Limb (tissue), 2 donors: ENCODE data around the gene TCF4.

Experiments used
- DNase-seq, 2 donors: peaks; one replicate each; pipeline ENCODE4 v3.0.0-alpha.2; 2016; ENCODE audit errors: extremely low spot score in 2 of 2

Gene TCF4

DNA sequence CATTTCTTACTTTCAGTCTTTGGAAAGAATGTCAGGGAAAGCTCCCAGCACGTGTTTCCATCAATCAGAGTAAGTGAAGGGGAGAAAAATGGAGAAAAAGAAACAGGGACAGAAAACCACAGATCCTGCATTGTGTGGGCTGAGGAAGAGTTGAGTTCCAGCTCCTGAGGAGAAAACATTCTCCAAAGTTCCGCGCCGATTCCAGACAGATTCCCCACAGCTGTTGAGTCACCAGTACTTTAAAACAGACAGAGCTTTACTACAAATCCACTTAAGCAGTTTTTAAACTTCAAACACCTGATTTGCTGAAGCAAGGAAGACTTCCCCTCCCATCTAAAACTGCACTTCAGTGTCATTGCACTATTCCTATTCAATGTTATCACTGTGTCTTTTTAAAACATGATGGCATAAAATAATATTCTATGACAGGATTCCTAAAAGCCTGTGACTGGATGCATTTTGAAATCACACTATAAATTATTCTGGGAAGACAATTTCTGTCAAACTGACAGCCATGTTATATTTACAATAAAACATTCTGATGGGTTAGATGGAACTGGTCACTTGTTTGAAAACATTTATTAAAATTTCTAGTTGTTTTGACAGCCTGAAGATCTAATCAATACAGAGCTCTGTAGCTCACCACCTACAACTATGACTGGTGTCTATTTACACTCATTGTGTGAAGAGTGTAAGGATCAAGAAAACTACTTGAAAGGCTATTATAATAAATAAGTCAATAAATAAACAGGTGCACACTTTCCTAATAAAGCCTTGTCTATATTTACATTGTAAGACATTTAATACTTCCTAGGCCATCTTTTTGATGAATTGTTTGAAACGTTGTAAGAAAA lies 40.9 kb downstream of the TCF4 start:
- peak; percentile 43 to 79 for DNase-seq

DNA sequence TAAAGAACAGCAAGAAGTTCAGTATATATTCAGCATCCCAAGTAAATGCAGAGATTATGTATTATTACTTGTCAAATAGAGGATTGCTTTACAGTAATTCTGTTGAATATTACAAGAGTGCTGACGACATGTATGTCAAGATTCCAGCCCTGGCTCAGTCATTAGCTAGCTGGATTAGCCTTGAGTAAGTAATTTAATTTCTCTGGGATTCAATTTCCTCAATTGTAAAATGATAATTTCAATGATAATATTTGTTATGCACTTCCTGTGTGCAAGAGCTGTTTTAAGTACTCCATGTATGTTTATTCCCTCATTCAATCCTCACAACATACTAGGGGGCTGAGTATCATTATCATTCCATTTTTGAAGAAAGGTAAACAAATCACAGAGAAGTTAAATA lies 44.0 kb downstream of the TCF4 start:
- no peak for DNase-seq

DNA sequence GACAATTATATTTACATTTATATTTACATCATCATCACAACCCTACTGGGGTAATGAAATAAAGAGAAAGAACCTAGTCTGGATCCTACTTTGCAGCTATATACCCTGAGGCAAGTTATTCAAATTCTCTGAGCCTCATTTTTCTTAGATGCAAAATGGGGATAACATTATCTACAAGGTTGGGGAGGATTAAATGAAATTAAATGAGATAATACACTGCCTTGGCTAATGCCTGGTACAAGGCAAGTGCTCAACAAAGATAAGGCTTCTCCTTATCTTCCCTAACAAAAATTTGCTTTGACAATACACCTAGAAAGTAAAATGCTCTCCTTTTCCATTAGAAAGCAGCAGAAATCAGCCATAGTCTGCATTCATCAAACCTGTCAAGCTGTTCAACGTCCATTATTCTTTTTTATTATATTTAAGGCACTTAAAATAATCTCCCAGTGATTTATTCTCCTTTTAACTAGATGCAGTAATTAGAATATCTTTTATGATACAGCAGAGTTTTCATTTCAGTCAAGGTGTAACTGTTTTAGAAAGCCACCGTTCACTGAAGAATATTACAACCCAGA lies 44.8 kb downstream of the TCF4 start:
- no peak for DNase-seq

DNA sequence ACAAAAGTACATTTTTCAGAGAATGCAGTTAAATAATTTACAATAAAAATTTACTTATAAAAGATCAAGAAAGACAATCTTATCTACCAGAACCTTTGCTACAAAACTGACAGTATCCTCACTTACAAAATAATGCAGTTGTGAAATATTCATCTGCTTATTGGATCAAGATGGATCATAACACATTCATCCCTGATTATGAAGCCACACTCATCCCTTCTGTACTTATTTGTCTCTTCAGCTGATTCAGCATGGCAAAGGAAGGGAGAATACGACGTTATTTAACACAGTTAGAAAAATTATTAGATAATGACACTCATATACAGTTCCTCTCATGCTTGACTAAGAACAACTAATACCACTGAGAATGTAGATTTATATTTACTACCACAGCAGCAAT lies 46.4 kb downstream of the TCF4 start:
- no peak for DNase-seq

DNA sequence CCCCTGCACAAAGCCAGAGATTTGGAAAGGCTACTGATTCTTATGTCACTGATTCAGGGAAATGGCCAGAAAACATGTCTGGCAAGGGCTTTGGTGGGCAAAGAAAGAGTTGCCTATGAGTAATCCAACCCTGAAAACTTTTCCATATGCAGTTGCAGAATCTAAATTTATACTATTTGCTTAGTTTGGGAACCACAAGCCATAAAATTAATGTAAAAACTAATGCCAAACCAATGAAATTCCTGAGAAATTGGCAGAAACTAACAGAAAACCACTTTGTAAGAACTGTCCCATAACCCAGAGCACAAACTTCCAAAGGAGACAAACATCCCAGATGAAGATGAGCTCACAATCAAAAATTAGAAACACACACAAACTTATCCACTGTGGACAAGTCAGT lies 48.8 kb downstream of the TCF4 start:
- no peak for DNase-seq

DNA sequence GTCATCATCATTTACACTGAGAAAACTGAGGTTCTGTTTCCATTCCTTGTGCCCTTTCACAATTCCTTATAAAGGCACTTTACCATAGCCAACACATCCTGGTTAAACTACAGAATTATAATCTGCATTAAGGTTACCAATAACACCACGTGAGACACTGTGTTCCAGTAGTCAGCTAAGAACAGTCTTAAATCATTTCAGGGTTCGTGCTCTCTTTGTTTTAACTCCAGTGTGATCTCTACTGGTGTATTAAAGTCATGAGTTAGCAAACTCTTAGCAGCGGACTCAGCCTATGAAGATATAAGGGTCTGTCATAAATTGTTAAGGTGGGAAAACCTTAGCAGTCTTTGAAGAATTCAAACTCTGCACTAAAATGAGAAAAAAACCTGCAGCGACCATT lies 53.0 kb downstream of the TCF4 start:
- no peak for DNase-seq

DNA sequence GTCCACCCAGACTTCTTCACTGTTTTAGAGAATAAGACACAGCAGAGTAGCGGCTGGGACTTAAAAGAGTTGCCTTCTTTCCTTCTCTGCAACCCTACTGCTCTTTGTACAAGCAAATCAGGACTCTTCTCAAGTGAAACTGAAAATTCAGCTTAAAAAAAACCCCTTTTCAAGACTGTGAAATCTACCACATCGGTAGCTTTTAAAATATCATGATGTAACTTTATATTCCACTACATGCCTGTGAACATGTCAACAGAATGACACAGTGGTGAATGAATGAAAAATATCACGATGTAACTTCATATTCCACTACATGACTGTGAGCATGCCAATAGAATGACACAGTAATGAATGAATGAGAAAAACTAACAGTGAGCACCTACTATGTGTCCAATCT lies 53.4 kb downstream of the TCF4 start:
- no peak for DNase-seq

DNA sequence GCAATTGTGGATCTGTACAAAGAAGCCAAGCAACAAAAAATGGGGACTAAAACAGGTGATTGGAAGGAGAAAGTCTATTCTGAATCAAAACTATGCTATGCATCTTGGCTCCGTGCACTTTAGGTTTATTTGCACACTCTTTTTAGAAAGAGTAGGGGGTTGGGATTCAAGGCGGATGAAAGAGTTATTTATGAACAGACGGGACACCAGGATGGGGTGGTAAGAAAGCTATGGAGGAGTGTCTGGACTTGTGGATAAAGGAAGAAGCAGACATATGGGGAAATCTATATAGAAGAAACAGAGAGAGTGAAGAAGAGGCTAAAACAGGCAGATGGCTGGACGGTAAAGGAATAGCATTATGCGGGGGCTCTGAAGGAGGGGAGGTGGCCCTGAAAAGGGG lies 57.8 kb downstream of the TCF4 start:
- no peak for DNase-seq

DNA sequence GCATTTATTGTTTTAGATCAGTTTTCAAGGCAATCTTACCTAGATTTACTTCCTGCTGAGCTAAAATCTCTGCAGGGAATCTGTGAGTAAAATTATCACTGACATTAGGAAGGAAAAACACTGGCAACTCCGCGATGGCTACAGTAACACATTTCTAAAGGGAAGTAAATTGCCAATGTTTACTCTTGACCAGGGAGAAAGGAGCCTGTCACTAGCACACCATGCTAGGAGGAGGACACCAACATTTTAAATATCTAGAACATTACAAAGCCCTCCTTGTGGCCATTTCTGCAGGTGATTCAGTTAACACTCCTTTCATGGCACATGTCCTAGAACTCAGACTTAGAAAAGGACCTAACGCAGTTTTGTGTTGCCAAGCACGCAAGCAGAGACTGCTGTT lies 58.4 kb downstream of the TCF4 start:
- no peak for DNase-seq

DNA sequence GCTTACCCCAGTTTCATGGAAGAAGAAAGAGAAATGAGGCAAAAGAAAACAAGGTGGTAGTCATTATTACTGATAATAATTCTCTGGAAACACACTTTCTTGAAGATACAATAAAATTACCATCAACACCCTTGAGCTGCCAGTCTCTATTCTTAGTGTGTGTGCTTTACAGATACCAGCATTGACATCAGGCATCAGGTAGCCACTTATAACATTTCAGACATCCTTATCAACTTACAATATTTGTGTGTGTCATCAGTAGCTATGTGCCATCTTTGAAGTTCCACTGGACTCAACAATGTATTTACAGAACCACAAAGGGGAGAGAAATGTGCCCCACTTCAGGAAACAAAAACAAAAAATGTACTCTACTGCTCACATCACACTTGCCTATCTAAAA lies 62.1 kb downstream of the TCF4 start:
- DNase-seq: no peak

DNA sequence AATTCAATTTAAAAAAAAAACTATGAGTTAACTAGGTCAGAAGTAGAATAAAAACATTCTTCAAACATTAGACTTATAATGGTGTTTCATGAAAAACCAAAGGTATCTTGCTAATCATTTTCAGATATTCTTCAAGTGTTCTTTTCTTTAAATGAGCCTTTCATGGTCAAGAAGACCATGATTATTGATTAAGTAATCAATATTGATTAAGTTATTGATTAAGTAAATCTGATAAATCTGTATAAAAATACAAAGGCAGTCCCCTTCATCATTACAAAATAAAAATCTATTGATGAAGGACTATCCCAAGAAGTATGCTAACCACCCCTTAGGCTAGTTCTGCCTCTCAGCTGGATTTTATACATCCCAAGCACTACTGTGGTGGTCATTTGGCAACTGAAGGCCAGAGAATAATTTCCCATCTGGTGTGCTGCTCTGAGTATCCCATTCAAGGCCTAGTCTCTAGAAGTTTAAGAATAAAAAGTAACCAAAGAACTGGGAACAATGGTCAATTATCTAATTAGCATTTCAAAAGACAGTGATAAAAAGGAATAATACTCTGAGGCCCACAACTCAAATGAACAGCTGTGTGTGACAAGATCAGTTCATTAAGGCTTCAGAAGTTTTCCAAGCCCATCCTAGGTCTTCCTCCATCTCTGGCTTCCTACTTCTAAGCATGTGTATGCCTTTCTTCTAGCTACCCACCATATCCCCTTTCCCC lies 63.5 kb downstream of the TCF4 start:
- DNase-seq: no peak

DNA sequence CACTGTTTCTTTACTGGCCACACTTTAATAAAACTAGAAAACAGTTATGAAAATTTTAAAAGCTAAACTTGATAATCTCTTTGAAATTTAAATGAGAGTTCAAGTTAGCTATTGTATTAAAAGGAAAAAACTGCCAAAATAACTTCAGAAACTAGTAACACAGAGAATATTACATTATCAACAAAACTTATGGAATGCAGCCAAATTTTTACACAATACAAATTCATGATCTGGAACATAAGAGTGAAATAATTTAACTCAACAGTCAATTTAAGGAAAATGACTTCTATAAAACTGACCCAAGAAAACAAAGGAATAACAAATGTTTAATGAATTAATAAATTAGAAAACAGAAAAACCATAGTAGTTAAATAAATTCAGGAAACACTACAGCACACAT lies 65.0 kb downstream of the TCF4 start:
- DNase-seq: no peak

DNA sequence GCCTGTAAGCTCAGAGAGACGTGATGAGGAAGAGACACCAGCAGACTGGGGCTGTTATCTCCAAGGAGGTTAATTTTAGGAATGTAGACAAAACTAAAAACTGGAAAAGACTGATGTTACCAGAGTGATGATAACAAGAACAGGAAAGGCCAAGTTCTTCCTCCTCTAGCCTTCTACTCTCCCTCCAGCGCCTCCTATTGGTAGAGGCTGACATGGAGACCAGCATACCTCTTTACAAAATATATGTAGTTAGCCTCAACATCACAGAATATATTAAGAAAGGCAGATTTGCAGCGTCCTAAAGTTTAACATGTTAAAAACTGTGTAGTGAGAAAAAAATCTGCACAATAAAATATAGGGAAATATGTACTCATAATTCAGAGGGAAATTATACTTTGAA lies 66.0 kb downstream of the TCF4 start:
- no peak for DNase-seq

DNA sequence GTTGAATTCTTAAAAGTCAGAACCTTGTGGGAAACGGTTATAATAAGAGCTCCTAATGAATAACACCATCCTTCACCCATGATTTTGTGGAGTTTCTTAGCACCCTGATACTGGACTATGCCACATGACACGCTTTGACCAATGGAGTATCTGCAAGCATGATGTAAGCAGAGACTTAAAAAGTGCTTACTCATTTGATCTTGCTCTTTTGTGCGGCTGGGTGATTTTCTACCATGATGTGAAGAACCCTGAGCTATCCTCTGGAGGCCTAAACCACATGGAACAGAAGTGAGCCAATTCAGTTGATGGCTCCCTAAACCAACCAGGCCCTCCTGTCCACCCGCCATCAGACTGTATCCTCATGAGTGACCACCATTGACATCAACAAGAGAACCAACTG lies 70.9 kb downstream of the TCF4 start:
- DNase-seq: no peak

DNA sequence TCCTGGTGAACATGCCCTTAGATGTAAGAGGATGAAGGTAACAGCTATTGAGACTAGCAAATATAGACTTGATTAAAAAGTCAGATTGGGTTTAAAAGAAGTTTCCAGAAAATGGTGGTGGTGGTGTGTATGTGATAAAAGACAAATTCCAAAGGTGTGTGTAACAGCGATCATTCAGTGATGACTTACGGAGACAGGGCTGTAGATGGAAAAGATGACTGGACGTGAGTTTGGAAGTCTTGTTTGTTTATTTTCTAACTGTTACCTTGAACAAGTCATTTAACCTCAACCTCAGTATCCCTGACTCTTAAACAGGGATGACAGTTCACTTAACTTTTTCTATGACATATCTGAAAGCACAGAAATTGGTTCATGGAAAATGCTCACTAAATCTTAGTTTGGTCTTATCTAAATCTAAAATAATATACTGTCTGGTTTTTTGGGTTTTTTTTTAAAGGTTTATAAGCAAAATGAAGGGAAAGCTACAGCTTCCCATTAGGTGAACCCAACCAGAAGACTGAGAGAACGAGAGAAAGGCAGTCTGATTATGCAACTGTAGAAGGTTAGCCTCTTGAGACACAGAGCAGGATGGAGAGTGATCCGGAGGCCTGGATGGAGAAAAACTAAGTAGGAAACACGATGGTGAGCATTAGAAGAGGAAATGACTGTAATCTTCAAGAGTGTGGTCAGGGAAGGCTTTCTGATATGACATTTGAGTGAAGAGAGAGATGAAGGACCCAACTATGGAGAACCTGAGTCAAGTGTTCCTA lies 71.9 kb downstream of the TCF4 start:
- DNase-seq: no peak

DNA sequence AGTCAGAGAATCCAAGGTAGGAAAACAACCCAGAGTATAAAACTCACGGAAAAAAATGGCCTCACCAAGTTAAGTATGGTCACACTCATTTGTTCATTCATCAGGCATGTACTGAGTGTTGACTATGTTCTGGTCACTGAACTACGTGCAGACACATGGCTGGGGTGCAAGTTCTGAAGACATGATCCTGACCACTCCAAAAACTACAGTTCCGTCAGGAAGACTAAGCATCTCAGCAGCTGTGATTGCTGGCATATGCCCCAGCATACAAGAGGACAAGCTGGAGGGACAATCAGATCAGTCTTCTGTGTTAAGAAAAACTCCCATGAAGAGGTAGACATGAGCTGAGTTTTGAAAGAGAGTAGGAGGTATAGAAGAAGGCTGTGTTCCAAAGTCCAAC lies 72.8 kb downstream of the TCF4 start:
- DNase-seq: no peak

DNA sequence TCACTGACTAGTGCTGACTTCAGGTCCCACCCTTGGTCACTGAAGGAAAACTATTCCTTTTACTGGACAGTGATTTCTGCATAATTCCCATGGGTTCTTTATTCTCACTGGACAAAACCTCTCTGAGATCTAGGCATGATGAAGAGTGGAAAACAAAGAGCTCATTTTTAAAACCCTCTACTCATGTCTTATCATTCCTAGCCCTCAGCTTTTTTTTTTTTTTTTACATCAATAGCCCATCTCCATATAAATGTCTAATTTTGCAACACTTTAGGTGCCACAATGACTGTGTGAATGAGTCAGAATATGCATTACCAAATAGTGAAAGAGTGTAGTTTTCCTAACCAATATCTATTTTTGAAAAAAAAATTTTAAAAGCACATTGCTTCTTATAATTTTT lies 74.8 kb downstream of the TCF4 start:
- no peak for DNase-seq

DNA sequence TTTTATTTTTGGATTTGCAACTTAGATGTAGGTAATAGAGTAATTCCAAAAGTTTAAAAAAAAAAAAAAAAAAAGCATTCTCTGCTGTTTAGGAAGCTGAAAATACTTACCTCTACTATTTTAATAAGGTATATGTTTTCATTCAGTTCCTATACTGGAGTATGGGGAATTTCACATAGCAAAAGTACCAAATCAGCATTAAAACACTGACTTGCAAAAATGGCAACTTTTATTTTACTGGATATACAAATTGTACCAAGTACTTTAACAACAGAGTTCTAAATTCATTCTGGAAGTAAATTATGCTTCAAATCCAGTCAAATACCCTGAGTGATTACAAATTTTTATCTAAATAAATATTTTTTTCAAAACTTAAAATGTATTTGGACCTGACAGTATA lies 76.7 kb downstream of the TCF4 start:
- DNase-seq: no peak

DNA sequence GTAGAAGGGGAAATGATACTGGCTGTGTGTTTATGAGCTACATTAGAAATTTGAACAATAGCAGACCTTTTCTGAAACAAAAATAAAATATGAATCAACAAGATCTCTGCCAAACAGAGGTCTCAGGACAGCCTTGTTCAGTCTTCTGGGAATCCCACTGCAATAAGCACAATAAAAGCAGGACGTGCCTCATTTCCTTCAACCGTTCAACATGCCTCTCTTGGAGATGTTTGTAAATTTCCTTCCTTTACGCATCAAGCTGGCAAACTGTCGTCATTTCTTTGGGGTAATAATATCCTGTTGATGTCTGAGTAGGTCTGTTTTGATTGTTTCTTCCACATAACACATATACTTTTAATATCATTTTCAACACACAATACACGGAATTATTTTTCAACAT lies 77.2 kb downstream of the TCF4 start:
- peak in 1 of 2 donors; percentile 32 for DNase-seq

DNA sequence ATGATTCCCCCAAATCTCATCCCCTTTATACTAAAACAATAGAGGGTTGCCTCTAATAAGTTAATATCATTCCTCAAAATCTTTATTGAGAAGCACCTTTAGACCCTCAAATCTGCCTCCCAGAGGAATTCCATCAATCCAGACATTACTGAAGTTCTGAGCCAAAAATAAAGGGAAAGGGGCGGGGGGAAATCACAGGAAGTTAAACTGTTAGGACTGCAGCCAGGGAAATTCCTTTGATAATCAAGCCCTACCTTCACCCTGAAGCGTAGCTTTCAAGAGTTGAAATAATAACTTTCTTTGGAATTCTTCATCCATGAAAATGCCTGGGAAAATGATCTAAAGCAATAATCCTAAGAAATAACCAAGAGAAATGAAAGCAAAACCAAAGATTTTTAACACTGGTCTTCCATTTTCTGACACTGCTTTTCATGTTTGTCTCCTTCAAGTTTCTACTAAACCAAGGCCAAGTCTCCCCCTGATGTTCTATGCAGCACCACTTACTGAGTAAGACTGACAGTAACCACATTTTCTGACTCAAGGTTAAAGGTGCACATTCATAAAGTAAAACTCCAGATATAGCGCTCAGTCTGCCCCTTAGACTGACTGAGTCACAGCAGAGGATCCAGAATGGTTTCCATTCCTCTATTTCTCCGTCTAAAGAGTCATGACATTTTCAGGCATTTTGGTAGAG lies 78.2 kb downstream of the TCF4 start:
- no peak for DNase-seq

DNA sequence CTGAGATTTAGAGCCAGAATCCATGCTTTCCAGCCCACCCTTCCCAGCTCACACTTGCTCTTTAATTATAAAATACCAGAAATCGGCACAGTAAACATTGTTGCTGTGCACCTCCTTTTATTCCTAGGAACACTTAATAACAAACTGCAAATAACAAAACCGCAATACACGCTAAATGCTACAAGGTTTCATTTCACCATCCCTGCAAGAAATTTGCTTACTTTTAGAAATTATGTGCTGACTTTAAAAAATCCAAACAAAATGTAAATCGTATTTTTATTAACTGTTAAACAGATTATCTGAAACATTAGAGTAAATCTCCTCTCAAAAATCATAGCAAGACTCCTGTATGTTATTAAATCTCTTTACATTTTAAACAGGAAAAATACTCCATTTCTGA lies 79.3 kb downstream of the TCF4 start:
- no peak for DNase-seq
